Measurements from ENCODE around the gene B4GALT4.
A peak's percentile ranks its signal among the peaks of the same experiment; 100 is the strongest.
"Not testable (repeated sequence)": the region's sequence is repeated elsewhere in the genome, so short reads cannot be mapped to it uniquely, and the experiment has no call there.

The B4GALT4 gene, protein sequence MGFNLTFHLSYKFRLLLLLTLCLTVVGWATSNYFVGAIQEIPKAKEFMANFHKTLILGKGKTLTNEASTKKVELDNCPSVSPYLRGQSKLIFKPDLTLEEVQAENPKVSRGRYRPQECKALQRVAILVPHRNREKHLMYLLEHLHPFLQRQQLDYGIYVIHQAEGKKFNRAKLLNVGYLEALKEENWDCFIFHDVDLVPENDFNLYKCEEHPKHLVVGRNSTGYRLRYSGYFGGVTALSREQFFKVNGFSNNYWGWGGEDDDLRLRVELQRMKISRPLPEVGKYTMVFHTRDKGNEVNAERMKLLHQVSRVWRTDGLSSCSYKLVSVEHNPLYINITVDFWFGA

GRCh38 chr3:119240591-119241434 is at the start of gene B4GALT4:
Gene B4GALT4 (minus strand): TSS chr3:119240878. CDS start chr3:119230099, 10,779 bp downstream.
- peak within 1 kb of the TSS; percentile 70 for H3K4me3 ChIP-seq (ENCODE audit: low read depth, low read length)
- peak; percentile 59 for DNase-seq (ENCODE audit: low read depth)

GRCh38 chr3:119289404-119289770 is 48.7 kb upstream of the B4GALT4 start:
- no peak overlapping the region for H3K4me3 ChIP-seq (ENCODE audit: low read depth, low read length)
- no peak for DNase-seq (ENCODE audit: low read depth)

DNA sequence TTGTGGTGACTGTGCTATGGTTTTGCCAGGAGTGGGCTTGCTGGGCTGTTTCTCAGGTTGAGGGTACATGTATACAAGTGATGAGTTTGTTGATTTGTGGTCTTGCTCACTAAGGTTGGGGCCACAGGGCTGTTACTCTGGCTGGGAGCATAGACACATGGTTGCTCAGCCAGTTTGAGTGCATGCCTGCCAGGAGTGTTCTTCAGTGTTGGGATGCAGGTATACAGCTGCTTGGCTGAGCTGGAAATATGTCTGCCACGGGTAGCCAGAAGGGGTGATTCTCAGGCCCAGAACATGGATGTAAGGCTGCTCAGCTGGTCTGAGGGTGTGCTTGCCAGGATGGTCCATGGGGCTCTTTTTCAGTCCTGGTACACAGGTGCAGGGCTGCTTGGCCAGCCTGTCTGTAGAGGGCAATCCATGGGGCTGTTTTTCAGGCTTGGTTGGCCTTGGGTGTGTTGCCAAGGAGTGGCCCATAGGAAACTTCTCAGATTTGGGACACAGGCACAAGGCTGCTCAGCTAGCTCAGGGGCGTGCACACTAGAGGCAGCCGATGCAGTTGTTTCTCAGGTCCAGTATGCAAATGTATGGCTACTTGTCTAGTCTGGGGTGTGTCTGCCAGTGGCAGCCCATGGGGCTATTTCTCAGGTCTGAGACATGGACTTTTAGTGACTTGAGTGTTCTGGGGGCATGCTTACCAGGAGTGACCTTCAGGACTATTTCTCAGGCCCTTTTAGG is 48.2 kb upstream of the B4GALT4 start:
- no peak for DNase-seq (ENCODE audit: low read depth)
- no peak overlapping the region for H3K4me3 ChIP-seq (ENCODE audit: low read depth, low read length)

DNA sequence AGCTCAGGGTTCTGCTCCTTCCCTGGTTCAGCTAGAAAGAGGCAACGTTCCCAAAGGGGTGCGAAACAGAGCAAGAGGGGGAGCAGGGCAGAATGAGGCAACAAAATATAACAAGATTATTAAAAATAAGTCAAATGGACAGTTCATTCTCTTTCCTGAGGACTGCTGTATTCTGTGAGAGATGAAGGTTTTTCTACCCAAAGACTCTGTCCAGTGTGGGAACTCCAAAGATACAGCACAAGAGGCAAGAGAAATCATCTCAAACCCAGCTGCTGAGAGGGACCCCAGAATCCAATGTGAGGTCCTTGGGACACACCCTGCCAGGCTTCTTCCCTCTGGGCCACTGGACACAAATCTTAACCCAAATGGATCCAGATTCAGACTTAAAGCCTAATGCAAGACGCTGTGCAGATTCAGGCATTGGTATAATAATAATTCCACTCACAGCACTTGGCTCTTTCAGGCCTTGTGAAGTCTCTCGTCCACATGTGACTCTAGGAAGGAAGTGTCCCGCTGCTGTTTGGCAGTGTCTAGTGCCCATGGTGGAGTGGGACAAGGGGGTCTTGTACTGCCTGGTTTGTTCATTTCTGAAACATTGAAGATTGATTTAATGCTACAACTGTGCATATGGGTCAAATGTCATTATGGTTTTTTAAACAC is 39.0 kb upstream of the B4GALT4 start:
- DNase-seq (ENCODE audit: low read depth): no peak
- H3K4me3 ChIP-seq (ENCODE audit: low read depth, low read length): no peak overlapping the region

GRCh38 chr3:119279101-119279554 is 38.5 kb upstream of the B4GALT4 start:
- DNase-seq (ENCODE audit: low read depth): no peak
- H3K4me3 ChIP-seq (ENCODE audit: low read depth, low read length): no peak overlapping the region

DNA sequence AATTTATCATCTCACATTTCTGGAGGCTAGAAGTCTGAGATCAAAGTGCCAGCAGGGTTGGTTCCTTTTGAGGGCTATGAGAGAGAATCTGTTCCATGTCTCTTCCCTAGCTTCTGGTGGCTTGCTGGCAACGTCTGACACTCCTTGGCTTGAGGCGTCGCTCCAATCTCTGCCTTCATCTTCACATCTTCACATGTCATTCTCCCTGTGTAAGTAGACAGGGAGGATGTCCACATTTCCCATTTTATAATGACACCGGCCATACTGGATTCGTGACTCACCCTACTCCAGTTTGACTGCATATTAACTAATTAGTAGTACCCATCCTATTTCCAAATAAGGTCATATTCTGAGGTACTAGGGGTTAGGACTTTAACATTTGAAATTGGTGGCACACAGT is 36.0 kb upstream of the B4GALT4 start:
- DNase-seq (ENCODE audit: low read depth): no peak
- H3K4me3 ChIP-seq (ENCODE audit: low read depth, low read length): no peak overlapping the region

- H3K4me3 ChIP-seq (ENCODE audit: low read depth, low read length); DNase-seq (ENCODE audit: low read depth): not testable (repeated sequence)
These were observed 29.5 kb upstream of the B4GALT4 start for GRCh38 chr3:119270212-119270611.

GRCh38 chr3:119261055-119261454 is 20.4 kb upstream of the B4GALT4 start:
- DNase-seq (ENCODE audit: low read depth): no peak
- H3K4me3 ChIP-seq (ENCODE audit: low read depth, low read length): no peak overlapping the region

- DNase-seq (ENCODE audit: low read depth): no peak
- no peak overlapping the region for H3K4me3 ChIP-seq (ENCODE audit: low read depth, low read length)
These were observed 19.1 kb upstream of the B4GALT4 start for GRCh38 chr3:119259821-119260220.

- DNase-seq (ENCODE audit: low read depth): no peak
- no peak overlapping the region for H3K4me3 ChIP-seq (ENCODE audit: low read depth, low read length)
These were observed 18.2 kb upstream of the B4GALT4 start for GRCh38 chr3:119258915-119259314.

DNA sequence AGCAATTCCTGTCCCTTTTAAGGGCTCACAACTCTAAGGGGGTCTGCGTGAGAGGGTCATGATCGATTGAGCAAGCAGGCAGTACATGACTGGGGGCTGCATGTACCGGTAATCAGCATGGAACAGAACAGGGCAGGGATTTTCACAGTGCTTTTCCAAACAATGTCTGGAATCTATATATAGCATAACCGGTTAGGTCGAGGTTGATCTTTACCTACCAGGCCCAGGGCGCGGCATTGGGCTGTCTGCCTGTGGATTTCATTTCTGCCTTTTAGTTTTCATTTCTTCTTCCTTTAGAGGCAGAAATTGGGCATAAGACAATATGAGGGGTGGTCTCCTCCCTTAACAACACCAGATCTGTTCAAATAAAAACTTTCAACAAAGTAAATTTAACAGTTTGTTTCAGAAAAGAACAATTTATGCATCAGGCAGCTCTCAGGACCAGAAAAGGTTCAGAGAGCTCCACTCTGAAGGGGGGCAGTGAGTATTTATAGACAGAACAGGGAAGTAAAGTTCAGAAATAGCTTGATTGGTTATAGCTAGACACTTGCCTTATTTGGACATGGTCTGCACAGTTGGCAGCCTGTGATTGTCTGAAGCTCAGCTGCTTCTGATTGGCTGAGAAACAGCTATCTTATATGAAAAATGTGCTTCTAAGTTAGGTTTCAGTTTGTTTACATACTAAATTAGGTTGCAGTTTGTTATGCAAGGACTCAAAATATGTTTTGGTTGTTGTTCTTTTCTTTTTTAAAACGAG is 17.2 kb upstream of the B4GALT4 start:
- H3K4me3 ChIP-seq (ENCODE audit: low read depth, low read length): no peak overlapping the region
- DNase-seq (ENCODE audit: low read depth): no peak

- H3K4me3 ChIP-seq (ENCODE audit: low read depth, low read length): no peak overlapping the region
- no peak for DNase-seq (ENCODE audit: low read depth)
These were observed 16.4 kb upstream of the B4GALT4 start for GRCh38 chr3:119257111-119257510.

DNA sequence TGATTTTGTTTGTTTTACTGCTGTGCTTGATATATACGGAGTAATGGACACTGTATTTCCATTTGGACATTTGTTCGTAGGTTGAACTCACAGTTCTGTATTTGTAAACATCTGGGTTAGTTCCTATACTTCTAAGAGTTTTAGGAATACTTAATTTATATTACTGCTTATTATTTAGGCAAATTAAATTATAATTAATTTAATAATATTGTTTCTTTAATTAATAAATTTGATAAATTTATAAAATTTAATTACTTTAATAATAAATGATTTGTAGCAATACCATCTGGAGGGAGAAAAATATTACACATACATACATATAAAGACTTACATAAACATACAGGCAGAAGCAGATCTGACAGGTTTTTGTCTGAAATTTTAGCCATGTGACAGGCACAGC is 14.5 kb upstream of the B4GALT4 start:
- H3K4me3 ChIP-seq (ENCODE audit: low read depth, low read length): no peak overlapping the region
- no peak for DNase-seq (ENCODE audit: low read depth)

GRCh38 chr3:119245778-119246177 is 5.1 kb upstream of the B4GALT4 start:
- no peak for DNase-seq (ENCODE audit: low read depth)
- H3K4me3 ChIP-seq (ENCODE audit: low read depth, low read length): no peak overlapping the region

DNA sequence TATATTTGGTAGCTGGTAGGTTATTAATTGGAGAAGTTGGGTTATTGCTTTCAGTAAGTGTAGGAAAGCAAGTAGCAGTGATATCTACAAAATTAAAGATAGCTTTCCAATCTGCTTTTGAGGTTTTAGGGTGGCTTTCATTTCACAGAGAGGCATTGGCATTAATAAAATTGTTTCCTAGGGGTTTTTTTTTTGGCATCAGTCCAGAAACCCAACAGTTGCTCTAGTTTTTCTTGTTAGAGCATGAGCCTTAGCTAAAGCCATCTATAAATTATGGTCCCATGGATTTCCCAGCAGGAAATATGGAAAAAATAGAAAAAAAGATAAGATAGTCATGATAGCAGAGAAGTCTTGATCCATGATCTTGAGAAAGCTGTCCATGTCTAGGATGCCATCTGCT is 3.0 kb upstream of the B4GALT4 start:
- DNase-seq (ENCODE audit: low read depth): no peak
- no peak overlapping the region for H3K4me3 ChIP-seq (ENCODE audit: low read depth, low read length)

- not testable (repeated sequence) for DNase-seq (ENCODE audit: low read depth); H3K4me3 ChIP-seq (ENCODE audit: low read depth, low read length)
These were observed 2.4 kb upstream of the B4GALT4 start for GRCh38 chr3:119243058-119243529.

- H3K4me3 ChIP-seq (ENCODE audit: low read depth, low read length); DNase-seq (ENCODE audit: low read depth): not testable (repeated sequence)
These were observed 1.8 kb upstream of the B4GALT4 start for GRCh38 chr3:119242387-119243057.

DNA sequence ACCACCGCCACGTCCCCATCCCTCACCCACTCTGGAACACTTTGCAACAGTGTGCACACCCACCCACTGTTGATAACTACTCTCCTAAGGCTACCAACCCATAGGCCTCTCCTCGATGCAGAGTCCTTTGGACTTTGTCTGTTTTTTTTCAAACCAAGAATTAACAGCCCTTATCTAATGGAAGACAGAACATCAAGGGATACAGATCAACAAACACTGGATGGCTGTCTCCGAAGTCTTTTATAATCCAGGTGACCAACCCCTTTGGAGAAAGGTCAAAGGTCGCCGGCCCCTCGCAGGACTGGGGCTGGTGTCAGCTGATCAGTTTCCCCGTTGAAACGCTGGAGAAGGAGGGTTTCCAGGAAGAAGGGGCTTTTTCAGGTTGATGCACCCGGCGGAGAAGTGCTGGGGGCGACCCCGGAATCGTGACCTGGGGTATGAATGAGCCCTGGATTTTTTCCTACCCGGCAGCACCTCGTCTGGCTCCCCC is 532 bp downstream of the B4GALT4 start:
- H3K4me3 ChIP-seq (ENCODE audit: low read depth, low read length): peak overlapping the region; percentile 70
- no peak for DNase-seq (ENCODE audit: low read depth)

Data from skeletal muscle cell (primary cell).